ENCODE results near the gene DPEP1.
"Not testable (repeated sequence)": the region's sequence is repeated elsewhere in the genome, so short reads cannot be mapped to it uniquely, and the experiment has no call there.

Gene DPEP1

DNA sequence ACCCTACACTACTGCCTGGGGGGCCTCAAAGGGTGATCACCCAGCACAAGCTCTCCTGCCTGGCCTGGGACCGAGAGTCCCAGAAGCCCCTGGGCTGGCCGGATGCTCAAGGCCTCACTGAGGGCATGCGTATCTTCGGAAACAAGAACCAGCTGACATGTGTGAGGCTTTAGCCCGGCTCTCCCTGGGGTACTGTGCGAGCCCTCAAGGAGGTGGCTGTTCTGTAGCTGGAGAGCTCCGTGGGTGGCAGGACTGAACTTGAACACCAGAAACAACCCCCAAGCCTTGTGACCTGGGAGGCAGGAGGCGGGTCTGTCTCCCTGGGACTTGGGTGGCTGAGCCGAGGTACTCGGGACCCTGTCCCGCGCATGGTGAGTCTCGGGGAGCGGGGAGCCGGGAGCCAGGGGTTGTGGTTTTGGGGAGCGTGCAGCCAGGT is 7.0 kb downstream of the DPEP1 start:
- DNase-seq, result no peak

DNA sequence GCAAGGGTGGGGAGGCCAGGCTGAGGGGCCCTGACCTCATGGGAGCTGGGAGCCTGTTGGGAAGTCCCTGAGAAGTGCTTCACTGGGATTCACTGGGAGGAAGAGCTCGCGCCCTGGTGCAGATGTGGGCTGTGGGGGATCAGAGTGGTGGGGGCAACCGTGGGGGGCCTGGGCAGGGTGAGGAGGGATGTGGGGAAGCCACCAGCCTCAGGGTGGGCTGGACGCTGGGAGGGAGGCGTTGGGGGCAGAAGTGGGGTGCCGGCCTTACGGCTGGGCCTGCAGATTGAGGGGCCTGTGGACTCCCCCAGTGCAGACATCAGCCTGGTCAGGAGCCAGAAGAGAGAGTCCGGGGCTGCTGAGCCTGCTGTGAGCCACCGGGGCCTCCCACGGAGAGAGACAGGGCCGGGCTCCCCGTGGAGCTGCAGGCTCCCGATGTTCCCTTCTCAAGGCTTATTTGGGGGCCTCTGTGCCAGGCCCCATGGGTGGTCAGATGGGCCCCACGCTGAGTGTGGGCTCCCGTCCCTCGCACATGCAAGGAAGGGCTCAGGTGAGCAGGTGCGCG is 7.8 kb downstream of the DPEP1 start:
- DNase-seq, result no peak

DNA sequence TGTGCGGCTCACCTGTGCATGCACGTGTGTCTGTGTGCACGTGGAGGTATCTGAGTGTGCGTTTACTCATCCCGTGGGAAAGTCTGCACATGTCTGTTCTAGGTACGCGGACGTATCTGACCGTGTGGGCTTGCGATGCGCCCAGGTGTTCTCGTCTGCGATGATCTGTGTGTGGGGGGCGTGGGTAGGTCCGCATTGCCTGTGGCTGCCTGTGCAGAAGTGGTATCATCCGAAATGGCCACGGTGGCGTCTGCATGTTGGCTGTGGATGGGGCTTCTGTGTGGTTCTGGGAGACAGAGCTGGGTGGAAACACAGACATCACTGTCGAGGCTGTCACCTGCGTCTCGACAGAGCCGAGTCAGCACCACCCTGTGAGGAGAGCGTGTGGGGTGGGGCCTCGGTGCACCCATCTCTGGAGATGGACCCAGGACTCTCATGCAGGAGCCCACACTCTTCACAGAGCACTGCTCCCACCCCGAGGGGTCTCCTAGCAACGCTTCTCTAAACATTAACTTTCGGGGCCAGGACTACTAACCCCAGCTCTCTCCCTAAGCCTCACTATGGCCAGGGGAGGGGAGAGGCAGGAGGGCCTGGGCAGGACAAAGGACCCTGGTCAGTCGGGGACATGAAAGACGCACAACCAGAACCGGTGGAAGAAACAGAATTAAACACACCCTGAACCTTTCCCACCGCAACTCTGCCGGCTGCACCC is 8.4 kb downstream of the DPEP1 start:
- DNase-seq, result no peak

DNA sequence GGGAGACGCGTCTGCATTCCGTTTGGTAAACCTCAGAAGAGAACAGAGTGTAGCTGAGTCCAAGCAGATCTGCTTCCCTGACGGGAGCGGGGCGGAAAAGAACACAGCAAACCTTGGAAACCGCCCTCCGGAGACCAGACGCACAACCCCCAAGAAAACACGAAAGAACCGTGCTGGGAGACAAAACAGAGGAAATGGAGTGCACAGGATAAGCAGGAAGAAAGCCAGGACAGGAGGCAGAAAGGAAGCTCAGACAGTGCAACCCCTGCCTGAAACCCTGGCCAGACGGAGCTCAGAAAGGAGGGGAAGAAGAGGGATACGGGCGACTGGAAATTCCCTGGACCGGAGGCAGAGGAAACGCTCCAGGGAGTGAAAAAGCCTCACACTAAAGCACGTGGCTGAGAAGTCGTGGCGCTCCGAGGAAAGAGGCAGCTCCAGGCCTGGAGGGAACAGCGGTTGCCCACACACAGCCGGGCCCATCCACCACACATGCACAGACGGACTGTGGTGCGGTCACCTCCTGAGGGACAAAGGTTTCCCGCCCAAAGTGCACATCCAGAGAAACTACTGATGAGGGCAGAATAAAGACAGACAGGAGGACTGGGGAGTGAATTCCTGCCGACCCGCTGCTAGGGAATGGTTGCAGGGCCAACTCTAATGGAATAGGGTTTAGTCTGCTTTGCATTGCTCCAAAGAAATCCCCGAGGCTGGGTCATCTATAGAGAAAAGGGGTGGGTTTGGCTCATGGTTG is 10.2 kb downstream of the DPEP1 start:
- DNase-seq, result no peak

DNA sequence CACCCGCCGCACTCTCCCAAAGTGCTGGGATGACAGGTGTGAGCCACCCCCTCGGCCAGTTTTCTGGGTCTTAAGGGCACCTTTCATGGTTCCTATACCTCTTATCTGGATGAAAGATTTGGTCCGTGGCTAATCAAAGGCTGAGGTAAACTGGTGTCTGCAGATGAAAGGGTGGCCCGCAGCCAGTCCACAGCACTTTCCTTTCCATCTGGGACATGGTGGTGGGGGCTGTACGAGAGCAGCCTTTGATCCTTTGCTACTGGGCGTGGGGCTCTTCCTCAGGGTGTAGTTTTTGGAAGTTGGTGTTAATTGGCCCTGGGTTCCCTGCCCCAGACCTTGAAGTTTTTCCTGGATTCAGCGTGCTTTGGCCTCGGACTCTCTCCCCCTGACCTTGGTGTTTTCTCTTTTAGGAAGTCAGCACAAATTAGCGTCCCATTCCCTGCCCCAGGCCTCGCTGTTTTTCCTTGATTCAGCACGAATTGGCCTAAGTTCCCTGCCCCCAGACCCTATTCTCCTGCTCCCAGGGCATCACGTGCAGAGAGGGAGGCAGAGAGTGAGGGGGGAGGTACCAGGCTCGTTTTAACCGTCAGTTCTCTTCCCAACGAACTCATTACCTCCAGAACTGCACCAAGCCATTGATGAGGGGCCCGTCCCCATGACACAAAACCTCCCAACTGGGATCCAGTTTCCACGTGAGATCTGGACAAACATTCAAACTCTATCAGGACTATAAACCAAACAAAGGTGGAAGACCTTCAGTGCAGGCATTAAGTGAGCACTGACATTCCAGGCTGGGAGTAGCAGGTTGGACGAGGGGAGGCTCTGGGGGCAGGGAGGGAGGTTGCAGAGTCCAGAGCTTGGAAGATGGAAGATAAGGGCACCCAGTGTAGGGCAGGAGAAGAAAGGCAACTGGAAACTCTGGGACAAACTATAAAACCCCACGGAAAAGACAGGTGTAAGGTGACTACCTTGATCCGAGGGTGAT is 11.6 kb downstream of the DPEP1 start:
- DNase-seq, result no peak

DNA sequence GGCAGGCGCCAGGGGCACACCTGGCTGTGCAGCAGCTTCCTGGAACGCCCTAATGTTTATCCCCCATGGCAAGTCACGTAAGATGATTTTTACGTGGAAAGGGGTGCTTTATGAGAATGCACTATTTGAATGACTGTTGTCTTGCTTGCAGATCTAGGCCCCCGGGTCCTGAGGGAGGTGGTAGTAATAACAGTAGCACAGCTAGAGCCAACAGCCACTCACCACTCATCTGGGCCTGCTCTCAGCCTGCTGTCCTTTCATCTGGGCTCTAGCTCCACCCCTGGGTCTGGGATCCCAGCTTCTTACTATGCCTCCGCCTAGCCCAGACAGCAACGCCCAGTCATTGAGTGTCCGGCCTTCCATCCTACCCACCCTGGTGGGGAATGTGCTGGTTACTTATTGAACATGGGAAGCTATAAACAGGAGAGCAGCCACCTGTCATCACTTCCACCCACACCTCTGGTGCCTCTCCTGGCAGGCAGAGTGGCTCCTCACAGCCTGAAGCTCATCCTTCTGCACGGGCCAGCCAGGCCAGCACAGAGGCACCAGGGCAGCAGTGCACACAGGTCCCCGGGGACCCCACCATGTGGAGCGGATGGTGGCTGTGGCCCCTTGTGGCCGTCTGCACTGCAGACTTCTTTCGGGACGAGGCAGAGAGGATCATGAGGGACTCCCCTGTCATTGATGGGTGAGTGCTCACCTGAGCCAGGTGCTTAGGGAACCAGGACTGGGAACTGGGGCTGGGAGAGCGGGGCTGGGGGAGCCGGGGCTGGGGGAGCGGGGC is 16.6 kb downstream of the DPEP1 start:
- DNase-seq, result no peak

DNA sequence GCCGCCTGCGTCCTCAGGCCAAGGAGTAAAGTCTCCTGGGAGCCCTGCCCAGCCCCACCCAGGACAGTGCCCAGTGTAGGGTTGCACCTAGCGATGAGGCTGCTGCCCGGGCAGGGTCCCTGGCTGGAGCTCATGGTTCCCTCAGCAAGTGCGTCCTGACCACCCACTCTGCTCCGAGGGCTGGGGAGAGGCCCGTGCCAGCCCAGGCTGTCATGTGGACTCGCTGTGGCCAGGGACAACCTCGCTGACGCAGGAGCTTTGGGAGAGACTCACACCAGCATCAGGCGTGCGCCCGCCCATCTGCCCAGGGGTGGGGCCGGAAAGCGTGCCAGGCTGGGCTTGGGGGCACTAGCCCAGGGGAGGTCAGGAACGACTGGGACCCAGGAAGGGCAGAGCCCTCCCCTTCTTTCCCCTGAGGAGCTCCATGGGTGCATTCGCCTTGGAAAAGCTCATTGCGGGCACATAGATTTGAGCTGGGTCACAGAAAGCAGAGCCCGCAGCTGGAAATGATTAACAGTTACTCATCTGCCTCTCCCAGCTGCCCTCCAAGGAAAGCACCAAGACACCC is 19.7 kb downstream of the DPEP1 start:
- DNase-seq, result no peak

DNA sequence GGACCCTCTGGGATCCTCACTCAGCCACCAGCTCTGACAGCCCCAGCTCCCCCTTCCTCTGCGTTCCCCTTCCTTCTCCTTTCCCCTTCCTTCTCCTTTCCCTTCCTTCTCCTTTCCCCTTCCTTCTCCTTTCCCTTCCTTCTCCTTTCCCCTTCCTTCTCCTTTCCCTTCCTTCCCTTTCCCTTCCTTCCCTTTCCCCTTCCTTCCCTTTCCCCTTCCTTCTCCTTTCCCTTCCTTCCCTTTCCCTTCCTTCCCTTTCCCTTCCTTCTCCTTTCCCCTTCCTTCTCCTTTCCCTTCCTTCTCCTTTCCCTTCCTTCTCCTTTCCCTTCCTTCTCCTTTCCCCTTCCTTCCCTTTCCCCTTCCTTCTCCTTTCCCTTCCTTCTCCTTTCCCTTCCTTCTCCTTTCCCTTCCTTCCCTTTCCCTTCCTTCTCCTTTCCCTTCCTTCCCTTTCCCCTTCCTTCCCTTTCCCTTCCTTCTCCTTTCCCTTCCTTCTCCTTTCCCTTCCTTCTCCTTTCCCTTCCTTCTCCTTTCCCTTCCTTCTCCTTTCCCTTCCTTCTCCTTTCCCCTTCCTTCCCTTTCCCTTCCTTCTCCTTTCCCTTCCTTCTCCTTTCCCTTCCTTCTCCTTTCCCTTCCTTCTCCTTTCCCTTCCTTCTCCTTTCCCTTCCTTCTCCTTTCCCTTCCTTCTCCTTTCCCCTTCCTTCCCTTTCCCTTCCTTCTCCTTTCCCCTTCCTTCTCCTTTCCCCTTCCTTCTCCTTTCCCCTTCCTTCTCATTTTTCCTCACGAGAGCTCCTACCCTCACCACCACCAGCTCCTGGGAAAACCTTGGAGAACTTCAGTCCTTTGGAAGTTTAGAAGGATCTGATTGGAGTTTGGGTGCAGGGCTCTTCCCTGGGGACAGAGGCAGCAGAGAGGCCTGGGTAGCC is 21.3 kb downstream of the DPEP1 start:
- DNase-seq, result not testable (repeated sequence)

DNA sequence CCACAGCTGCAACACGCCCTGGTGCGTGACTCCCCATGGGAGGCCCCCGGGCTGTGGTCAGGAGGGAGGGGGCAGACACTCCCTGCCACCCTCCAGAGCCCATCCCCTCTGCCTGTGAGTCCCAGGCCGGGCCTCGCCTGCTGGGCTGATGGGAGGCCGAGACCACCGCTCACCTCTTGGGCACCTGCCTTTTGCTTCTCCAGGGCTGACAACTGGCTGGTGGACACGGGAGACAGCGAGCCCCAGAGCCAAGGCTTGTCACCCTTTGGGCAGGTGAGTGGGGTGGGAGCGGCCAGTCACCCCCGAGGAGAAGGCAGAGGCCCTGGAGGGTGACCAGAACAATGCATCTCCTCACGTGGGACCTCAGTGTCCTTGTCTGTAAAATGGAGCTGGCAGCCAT is 23.2 kb downstream of the DPEP1 start:
- no peak for DNase-seq

DNA sequence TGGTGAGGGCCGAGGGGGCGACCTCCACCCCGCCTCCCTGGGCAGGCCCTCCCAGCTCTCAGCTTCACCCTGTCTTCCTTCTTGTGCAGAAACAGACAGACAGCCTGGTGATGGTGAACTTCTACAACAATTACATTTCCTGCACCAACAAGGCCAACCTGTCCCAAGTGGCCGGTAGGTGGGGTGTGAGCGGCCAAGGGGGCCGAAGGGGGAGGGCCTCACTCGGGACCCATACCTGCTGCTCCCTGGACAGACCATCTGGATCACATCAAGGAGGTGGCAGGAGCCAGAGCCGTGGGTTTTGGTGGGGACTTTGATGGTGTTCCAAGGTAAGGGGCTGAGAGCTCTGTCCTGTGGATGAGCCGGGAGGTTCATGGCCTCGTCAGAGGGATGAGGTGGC is 23.9 kb downstream of the DPEP1 start:
- DNase-seq, result no peak

DNA sequence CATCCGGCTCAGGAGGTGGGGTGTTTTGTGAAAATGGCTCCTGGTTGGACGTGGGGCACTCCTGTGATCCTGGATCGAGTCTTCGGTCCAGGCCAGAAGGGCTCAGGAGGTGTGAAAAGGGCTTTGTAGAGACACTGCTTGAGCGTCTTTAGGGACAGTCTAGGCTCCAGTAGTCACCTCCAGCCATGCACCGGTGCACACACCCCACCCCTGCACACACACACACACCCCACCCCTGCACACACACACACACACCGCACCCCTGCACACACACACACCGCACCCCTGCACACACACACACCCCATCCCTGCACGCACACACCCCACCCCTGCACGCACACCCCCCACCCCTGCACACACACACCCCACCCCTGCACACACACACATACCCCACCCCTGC is 25.0 kb downstream of the DPEP1 start:
- DNase-seq, result no peak

DNA sequence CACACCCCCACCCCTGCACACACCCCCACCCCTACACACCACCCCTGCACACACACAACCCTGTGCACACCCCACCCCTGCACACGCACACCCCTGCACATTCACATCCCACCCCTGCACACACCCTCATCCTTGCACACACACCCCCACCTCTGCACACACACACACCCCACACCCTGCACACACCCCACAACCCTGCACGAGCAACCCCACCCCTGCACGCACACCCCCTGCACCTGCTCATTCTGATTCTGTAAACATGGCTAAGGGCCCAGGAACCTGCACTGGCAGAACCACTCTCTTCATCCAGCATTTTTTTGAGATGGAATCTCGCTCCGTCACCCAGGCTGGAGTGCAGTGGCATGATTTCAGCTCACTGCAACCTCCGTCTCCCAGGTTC is 25.9 kb downstream of the DPEP1 start:
- DNase-seq, result no peak

DNA sequence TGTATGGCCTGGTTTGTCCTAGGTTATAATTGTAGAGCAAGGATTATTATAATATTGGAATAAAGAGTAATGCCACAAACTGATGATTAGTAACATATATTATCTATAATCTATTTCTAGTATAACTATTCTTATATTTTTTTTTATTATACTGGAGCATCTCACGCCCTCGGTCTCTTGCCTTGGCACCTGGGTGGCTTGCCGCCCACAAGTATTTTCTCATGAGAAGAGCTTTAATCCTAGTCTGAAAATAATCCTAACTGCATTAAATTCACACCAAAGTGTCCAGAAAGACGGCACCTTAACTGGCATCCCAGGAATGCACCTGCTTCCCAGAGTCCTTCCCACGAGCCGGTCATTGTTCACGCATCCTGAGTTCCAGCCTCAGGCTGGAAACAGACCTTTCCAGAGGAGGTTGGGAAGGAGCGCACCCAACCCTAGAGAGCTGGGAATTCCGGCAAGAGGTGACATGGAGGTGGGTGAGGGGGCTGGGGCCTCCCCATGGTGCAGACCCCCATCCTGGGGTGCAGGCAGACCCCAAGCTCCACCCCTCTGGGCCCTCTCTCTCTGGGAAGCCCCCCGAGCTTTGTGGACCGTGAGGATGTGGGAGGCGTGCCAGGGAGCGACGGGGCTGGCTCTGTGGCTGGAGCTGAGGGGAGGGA is 28.1 kb downstream of the DPEP1 start:
- DNase-seq, result no peak

DNA sequence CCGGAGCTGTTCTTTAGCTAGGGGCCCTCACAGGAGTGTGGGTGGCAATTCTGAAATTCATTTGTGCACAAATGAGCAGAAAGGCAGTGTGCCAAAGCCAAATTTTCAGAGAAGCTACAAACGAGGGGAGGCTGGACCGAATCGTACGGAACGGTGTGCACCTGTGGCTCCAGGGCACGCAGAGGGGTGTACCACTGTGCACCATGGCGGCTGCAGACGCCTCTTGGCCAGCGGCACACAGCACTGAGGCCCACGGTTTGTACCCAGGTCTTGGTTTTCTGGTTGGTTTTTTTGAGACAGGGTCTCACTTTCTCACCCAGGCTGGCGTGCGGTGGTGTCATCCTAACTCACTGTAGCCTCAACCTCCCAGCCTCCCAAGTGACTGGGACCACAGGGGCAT is 29.1 kb downstream of the DPEP1 start:
- DNase-seq, result no peak

DNA sequence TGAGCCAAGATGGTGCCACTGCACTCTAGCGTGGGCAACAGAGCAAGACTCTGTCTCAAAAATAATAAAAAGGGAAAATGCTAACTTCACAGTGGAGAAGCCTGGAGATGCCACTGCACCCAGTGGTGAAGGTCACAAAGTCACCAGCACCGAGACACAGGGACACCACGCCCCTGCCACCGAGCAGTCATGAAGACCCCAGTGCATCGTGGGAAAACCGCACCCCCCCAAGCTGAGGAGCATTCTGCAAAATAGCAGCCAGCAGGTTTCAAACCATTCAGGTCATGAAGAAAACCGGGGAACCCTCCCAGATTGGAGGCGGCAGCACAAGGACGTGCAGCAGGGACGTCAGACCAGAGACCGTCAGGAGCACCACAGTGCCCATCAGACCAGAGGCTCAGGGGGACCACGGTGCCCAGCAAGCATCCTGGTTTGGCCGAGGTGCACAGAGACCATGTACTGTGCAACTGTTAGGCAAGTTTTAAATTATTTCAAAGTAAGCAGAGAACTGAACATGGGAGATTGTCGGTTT is 30.4 kb downstream of the DPEP1 start:
- no peak for DNase-seq

DNA sequence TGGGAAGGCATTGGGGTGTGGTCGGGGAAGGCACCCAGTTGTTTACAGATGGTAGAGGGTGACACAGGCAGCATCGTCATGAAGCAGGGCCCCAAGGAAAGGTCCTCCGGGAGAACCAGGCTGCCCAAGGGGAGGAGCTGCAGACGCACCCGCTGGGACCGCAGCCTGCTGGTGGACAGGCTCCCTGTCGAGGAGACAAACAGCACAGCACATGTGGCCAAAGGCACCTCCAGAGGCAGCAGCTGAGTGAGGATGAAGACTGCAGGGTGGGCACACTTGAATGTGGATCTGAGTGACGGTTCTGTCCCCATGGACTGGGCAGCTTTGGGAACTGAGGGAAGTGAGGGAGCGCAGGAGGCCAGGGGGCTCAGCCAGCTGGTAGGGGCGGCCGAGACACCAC is 31.7 kb downstream of the DPEP1 start:
- no peak for DNase-seq

DNA sequence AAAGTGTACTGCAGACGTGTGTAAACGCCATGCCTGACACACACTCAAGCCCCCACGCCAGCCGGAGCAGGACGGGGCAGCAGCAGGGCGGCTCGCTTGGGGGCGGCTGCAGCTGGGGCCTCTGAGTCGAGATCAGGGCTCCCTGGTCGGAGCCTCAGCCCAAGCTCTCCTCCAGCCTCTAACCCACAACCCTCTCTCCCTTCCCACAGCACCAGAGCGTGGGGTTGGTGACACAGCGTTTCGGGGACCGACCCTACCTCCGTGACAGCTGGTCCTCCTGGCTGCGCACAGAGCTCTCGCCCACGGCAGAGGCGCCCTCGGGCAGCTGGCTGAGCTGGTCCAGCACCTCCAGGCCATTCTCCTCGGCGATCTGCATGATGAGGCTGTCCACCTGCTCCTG is 32.8 kb downstream of the DPEP1 start:
- no peak for DNase-seq

DNA sequence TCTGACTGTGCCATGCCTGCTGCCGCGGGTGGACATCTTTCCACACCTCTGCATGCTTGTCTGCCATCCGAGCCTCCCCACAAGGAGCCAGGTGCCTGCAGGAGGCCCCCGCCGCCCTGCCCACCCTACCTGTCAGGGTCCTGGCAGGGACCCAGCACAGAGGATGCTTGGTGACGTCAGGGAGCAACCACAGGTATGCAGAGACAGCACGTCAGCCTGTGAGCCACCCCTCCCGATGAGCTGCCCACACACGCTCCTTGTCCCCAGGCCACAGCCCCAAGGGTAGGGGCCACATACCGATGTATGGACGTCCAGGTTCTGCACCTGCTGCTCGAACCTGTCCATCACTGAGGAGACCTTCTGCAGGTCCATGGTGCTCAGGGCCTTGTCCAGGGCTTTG is 33.5 kb downstream of the DPEP1 start:
- DNase-seq, result no peak

DNA sequence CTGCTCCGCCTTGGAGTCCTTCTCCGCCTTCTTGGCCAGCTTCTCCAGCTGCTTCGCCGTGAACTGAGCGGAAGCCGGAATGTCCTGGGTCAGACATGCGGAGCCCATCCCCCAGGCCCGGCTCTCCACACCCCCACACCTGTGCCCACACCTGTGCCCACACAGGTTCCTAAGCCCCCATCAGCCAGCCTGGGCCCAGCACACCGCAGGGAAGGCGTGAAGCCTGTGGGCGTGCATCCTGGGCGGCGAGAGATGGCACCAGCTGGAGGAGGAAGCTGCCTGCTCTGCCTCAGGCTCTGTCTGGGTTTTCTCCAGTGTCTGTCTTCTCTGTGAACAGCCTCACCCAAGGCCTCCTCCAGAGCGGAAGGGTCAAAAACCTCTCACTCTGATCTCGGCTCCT is 38.1 kb downstream of the DPEP1 start:
- DNase-seq, result no peak
